HG03520 (cell line): ENCODE data around the gene PHKG2.
"Not testable (repeated sequence)": the region's sequence is repeated elsewhere in the genome, so short reads cannot be mapped to it uniquely, and the experiment has no call there.

Source experiments
- ATAC-seq: cut with Tn5 transposase; IDR thresholded peaks from one replicate; pipeline ENCODE4 v1.9.1; 2021; ENCODE audit warnings: mild to moderate bottlenecking, moderate library complexity; ENCODE audit not compliant: unreplicated experiment

The PHKG2 gene

GRCh38 chr16:30747799-30748633, at the start of gene PHKG2:
PHKG2 (plus strand) TSS chr16:30748425; CDS start chr16:30748821, 396 bp downstream.
- ATAC-seq: peak; percentile 97

- ATAC-seq: peak; percentile 27
Observed at GRCh38 chr16:30698816-30699614, 49.2 kb upstream of the PHKG2 start, which contains the start of gene SRCAP. SRCAP (plus strand) TSS chr16:30699171; CDS start chr16:30700825, 1,654 bp downstream.

- ATAC-seq: no peak
Observed at GRCh38 chr16:30699615-30700099, 48.6 kb upstream of the PHKG2 start.

- no peak for ATAC-seq
Observed at GRCh38 chr16:30700491-30700890, 47.7 kb upstream of the PHKG2 start.

- ATAC-seq: no peak
Observed at GRCh38 chr16:30700971-30701370, 47.3 kb upstream of the PHKG2 start.

- not testable (repeated sequence) for ATAC-seq
Observed at GRCh38 chr16:30703071-30703470, 45.2 kb upstream of the PHKG2 start.

GRCh38 chr16:30703971-30704370, 44.3 kb upstream of the PHKG2 start:
- no peak for ATAC-seq

- ATAC-seq: no peak
Observed at GRCh38 chr16:30706046-30706445, 42.2 kb upstream of the PHKG2 start.

GRCh38 chr16:30710971-30711370, 37.3 kb upstream of the PHKG2 start:
- no peak for ATAC-seq

- no peak for ATAC-seq
Observed at GRCh38 chr16:30711712-30712111, 36.5 kb upstream of the PHKG2 start.

- no peak for ATAC-seq
Observed at GRCh38 chr16:30715750-30716445, 32.3 kb upstream of the PHKG2 start.

GRCh38 chr16:30720086-30720485, 28.1 kb upstream of the PHKG2 start:
- ATAC-seq: no peak

- ATAC-seq: no peak
Observed at GRCh38 chr16:30720694-30721093, 27.5 kb upstream of the PHKG2 start.

GRCh38 chr16:30721167-30721566, 27.1 kb upstream of the PHKG2 start:
- no peak for ATAC-seq

- ATAC-seq: no peak
Observed at GRCh38 chr16:30721606-30722005, 26.6 kb upstream of the PHKG2 start.

- no peak for ATAC-seq
Observed at GRCh38 chr16:30722443-30722842, 25.8 kb upstream of the PHKG2 start.

- no peak for ATAC-seq
Observed at GRCh38 chr16:30722916-30723315, 25.3 kb upstream of the PHKG2 start.

GRCh38 chr16:30723725-30724355, 24.4 kb upstream of the PHKG2 start:
- no peak for ATAC-seq

- no peak for ATAC-seq
Observed at GRCh38 chr16:30724641-30725417, 23.4 kb upstream of the PHKG2 start.

GRCh38 chr16:30725418-30725792, 22.8 kb upstream of the PHKG2 start:
- ATAC-seq: no peak
